Endothelial cell (in vitro differentiated cells): ENCODE results near the gene VLDLR. TPM values are rescaled to one million over a fixed set of nuclear protein-coding genes. Genes with fewer than 3 reads are reported as not detected.
"Not testable (repeated sequence)": the region's sequence is repeated elsewhere in the genome, so short reads cannot be mapped to it uniquely, and the experiment has no call there.

ENCODE experiments used
- DNase-seq: peaks from one replicate; pipeline ENCODE4 v3.0.0; 2021; ENCODE audit warnings: low spot score
- H3K27ac Mint-ChIP-seq: one replicate; pipeline ENCODE4 v1.8.0; 2021; ENCODE audit warnings: mixed read lengths, inconsistent platforms; ENCODE audit not compliant: unreplicated experiment
- H3K27me3 Mint-ChIP-seq: one replicate; pipeline ENCODE4 v1.8.0; 2021; ENCODE audit warnings: mild to moderate bottlenecking, moderate library complexity, mixed read lengths, inconsistent platforms; ENCODE audit not compliant: unreplicated experiment
- H3K36me3 Mint-ChIP-seq: one replicate; pipeline ENCODE4 v1.8.0; 2021; ENCODE audit warnings: mild to moderate bottlenecking, low read depth, mixed read lengths, inconsistent platforms; ENCODE audit not compliant: unreplicated experiment
- H3K4me1 Mint-ChIP-seq: one replicate; pipeline ENCODE4 v1.8.0; 2021; ENCODE audit warnings: mild to moderate bottlenecking, mixed read lengths, inconsistent platforms; ENCODE audit not compliant: unreplicated experiment
- H3K4me3 Mint-ChIP-seq: one replicate; pipeline ENCODE4 v1.8.0; 2021; ENCODE audit warnings: mild to moderate bottlenecking, mixed read lengths, inconsistent platforms; ENCODE audit not compliant: unreplicated experiment
- H3K9me3 Mint-ChIP-seq: one replicate; pipeline ENCODE4 v1.8.0; 2021; ENCODE audit warnings: mixed read lengths, inconsistent platforms; ENCODE audit not compliant: unreplicated experiment
- total RNA-seq: library from RNA; stranded (reverse); fragmentation: NEBNext Ultra II Directional; extraction: Animal tissue kit (Norgen Biotek cat#: 25700); gene quantifications from one replicate; pipeline ENCODE4 v1.2.1, GENCODE V29; 2021; ENCODE audit not compliant: unreplicated experiment
- TF ChIP-seq, protein P1 (sequence below): fragments of 200-600 bp; sonication (generic); IDR thresholded peaks from one replicate; pipeline ENCODE4 v1.5.0; 2021; ENCODE audit warnings: antibody characterized with exemption; ENCODE audit not compliant: unreplicated experiment

The VLDLR gene
- total RNA-seq, 1 donor from 2014 or later: 4.4 TPM

DNA sequence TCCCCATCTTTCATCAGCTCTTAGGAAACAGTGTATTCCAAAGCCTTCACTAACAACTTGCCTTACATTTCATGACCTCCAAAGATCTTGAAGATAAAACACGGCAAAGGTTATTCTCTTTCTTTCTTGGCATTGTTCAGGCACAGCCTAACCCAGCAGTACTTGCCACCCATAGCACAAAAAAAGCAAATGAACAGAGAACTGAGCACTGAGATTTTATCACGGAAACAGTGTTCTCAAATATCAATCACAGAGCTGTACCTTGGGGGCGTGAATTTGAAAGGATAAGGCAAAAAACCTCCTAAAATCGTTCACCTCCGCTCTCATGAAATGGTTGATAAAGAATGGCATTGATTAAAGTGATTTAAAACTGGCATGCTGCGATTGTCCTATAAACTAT lies 78.8 kb downstream of the VLDLR start:
- Mint-ChIP-seq H3K36me3 (no peaks in the 10 kb centered on the region), H3K27me3 (peaks cover 4% of the 10 kb centered on the region), H3K9me3 (no peaks in the 10 kb centered on the region), H3K4me1 (no peaks in the 10 kb centered on the region), H3K4me3 (no peak overlapping the region), H3K27ac (no peak overlapping the region)
- TF ChIP-seq, protein P1, sequence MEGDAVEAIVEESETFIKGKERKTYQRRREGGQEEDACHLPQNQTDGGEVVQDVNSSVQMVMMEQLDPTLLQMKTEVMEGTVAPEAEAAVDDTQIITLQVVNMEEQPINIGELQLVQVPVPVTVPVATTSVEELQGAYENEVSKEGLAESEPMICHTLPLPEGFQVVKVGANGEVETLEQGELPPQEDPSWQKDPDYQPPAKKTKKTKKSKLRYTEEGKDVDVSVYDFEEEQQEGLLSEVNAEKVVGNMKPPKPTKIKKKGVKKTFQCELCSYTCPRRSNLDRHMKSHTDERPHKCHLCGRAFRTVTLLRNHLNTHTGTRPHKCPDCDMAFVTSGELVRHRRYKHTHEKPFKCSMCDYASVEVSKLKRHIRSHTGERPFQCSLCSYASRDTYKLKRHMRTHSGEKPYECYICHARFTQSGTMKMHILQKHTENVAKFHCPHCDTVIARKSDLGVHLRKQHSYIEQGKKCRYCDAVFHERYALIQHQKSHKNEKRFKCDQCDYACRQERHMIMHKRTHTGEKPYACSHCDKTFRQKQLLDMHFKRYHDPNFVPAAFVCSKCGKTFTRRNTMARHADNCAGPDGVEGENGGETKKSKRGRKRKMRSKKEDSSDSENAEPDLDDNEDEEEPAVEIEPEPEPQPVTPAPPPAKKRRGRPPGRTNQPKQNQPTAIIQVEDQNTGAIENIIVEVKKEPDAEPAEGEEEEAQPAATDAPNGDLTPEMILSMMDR: no peak
- DNase-seq: no peak

DNA sequence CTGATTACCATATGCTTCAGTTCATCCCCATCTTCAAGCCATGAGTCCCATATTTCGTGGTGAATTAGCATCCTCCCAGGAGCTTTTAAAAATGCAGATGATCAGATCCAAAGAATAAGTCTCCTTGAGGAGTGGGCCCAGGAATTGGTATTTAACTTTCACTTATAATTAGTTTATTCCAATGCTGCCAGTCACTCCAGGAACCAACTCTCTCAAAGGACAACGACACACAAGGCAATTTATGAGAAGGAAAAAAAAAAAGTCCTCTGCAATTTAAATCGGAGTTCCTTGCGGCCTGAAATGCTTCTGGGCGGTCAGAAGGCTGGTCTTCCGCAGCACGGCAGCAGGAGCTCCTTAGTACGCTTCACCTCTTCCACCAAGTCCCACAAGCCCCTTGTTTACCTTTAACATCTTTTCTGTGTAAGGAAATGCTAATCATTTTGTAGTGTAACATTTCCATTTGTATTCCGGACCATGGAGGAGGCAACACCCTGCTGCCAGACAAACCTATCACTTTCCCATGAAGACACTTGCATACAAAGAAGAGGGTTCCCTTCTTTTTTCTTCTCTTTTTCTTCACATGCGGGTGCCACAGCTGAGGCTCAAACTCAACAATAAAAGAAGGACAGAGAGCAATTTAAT lies 79.4 kb downstream of the VLDLR start:
- no peak overlapping the region for H3K27ac Mint-ChIP-seq
- no peak for DNase-seq

DNA sequence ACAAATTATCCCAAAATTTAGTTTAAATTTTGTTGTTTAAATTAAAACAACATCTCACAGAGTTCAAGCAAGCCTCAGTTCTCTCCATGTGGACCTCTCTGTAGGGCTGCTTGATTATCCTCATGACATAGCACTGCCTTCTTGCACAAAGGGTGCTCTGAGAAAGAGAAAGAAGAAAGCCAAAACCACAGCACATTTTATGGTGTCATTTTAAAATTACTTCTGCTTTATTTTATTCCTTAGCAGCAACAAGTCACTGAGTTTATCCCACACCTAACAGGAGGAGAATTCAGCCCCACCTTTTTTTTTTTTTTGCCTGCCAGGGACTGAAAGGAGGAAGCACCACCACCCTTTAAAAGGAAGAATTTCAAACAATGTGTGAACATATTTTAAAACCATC lies 82.9 kb downstream of the VLDLR start:
- Mint-ChIP-seq H3K4me3 (no peak overlapping the region), H3K4me1 (no peaks in the 10 kb centered on the region), H3K36me3 (no peaks in the 10 kb centered on the region), H3K27me3 (peaks cover 3% of the 10 kb centered on the region), H3K9me3 (no peaks in the 10 kb centered on the region), H3K27ac (no peak overlapping the region)
- no peak for DNase-seq
- TF ChIP-seq, protein P1: no peak

More for the DNA sequence above, 79.4 kb downstream of the VLDLR start:
- H3K9me3 Mint-ChIP-seq: no peaks in the 10 kb centered on the region
- no peak overlapping the region for H3K4me3 Mint-ChIP-seq
- TF ChIP-seq, protein P1: no peak
- no peaks in the 10 kb centered on the region for H3K4me1 Mint-ChIP-seq
- H3K27me3 Mint-ChIP-seq: peaks cover 4% of the 10 kb centered on the region
- no peaks in the 10 kb centered on the region for H3K36me3 Mint-ChIP-seq

GRCh38 chr9:2707256-2707655 lies 85.7 kb downstream of the VLDLR start:
- H3K9me3 Mint-ChIP-seq, H3K27ac Mint-ChIP-seq, DNase-seq, H3K36me3 Mint-ChIP-seq, H3K4me3 Mint-ChIP-seq, H3K4me1 Mint-ChIP-seq, H3K27me3 Mint-ChIP-seq: not testable (repeated sequence)

Other genes starting within 250 kb of the VLDLR start
- not detected for gene KCNV2, start 95.7 kb downstream of the VLDLR start, total RNA-seq
- gene PUM3, start 222.3 kb downstream of the VLDLR start, total RNA-seq: 36.7 TPM